GM12873 (cell line): ENCODE measurements around the gene DYNLL1.

Source experiments
- CTCF ChIP-seq: IDR thresholded peaks from 2 replicates; pipeline ENCODE4 v1.5.1; 2012; ENCODE audit warnings: low read depth, mild to moderate bottlenecking, moderate library complexity, low read length, control low read depth; ENCODE audit not compliant: insufficient read depth; ENCODE audit errors: missing control alignments

The DYNLL1 gene

GRCh38 chr12:120540445-120540844 is 44.5 kb downstream of the DYNLL1 start:
- TF ChIP-seq CTCF: no peak

GRCh38 chr12:120542166-120542565 is 46.3 kb downstream of the DYNLL1 start:
- TF ChIP-seq CTCF: no peak

DNA sequence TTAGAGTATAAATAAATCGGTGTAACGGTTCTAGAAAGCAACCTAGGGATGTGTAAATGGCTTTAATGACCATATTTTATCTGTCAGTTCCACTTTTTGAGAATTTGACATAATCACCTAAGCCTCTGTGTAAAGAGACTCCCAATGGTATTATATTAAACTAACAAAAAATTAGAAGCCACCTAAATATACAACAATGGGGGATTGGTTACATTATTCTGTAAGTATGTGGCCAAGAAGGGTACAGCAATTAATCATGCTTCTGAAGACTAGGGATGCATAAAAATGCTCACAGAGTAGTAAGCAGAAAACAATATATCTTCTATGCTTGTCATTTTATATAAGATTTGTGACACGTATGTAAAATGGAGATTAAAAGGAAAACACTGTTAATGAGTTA is 48.8 kb downstream of the DYNLL1 start:
- TF ChIP-seq CTCF: no peak

GRCh38 chr12:120546050-120546386 is 50.1 kb downstream of the DYNLL1 start:
- no peak for TF ChIP-seq CTCF
